ENCODE measurements around the gene CTSE.
"Not testable (repeated sequence)": the region's sequence is repeated elsewhere in the genome, so short reads cannot be mapped to it uniquely, and the experiment has no call there.

Gene CTSE

GRCh38 chr1:206023695-206024094 is at the start of gene CTSE:
TSS of gene CTSE (minus strand) at chr1:206023895. CDS start at chr1:206023791, 104 bp downstream.
- DNase-seq, result no peak

- no peak for DNase-seq
Observed at GRCh38 chr1:206070627-206071304, 47.1 kb upstream of the CTSE start.

- DNase-seq, result no peak
Observed at GRCh38 chr1:206068314-206068713, 44.6 kb upstream of the CTSE start.

- no peak for DNase-seq
Observed at GRCh38 chr1:206067486-206068227, 44.0 kb upstream of the CTSE start.

GRCh38 chr1:206066479-206067171 is 42.9 kb upstream of the CTSE start:
- no peak for DNase-seq

GRCh38 chr1:206065547-206066145 is 42.0 kb upstream of the CTSE start:
- DNase-seq, result peak in 1 of 2 experiments; percentile 1

GRCh38 chr1:206064501-206064900 is 40.8 kb upstream of the CTSE start:
- DNase-seq, result not testable (repeated sequence)

GRCh38 chr1:206064001-206064400 is 40.3 kb upstream of the CTSE start:
- DNase-seq, result not testable (repeated sequence)

- no peak for DNase-seq
Observed at GRCh38 chr1:206062464-206062863, 38.8 kb upstream of the CTSE start.

- no peak for DNase-seq
Observed at GRCh38 chr1:206060844-206061243, 37.1 kb upstream of the CTSE start.

GRCh38 chr1:206059355-206059915 is 35.7 kb upstream of the CTSE start:
- DNase-seq, result no peak

- DNase-seq, result no peak
Observed at GRCh38 chr1:206058927-206059292, 35.2 kb upstream of the CTSE start.

GRCh38 chr1:206058289-206058926 is 34.7 kb upstream of the CTSE start:
- DNase-seq, result not testable (repeated sequence)

- DNase-seq, result not testable (repeated sequence)
Observed at GRCh38 chr1:206055639-206056323, 32.1 kb upstream of the CTSE start.

GRCh38 chr1:206055069-206055625 is 31.5 kb upstream of the CTSE start:
- DNase-seq, result not testable (repeated sequence)

GRCh38 chr1:206053616-206054015 is 29.9 kb upstream of the CTSE start:
- DNase-seq, result not testable (repeated sequence)

- not testable (repeated sequence) for DNase-seq
Observed at GRCh38 chr1:206052919-206053610, 29.4 kb upstream of the CTSE start, which contains the start of gene RHEX. TSS of gene RHEX (plus strand) at chr1:206053173. CDS start at chr1:206097829, 44,656 bp downstream.

- DNase-seq, result not testable (repeated sequence)
Observed at GRCh38 chr1:206052231-206052865, 28.7 kb upstream of the CTSE start.

- DNase-seq, result no peak
Observed at GRCh38 chr1:206050655-206051235, 27.1 kb upstream of the CTSE start.
